Fibroblast of lung (primary cell): ENCODE data around the gene DPH6. TPM values are rescaled to one million over a fixed set of nuclear protein-coding genes. Genes with fewer than 3 reads are reported as not detected.

Source experiments
- DNase-seq, 2 donors: peaks; one replicate each; pipeline versions ENCODE4 v3.0.0 to v3.0.0-alpha.2; 2010; ENCODE audit warnings: low read depth in 2 of 2
- H2AFZ ChIP-seq: 2 replicates; pipeline ENCODE4 v1.5.1; 2012; ENCODE audit warnings: low read length, control low read depth, inconsistent platforms
- H3K27ac ChIP-seq: 2 replicates; pipeline ENCODE4 v1.5.1; 2011; ENCODE audit warnings: low read length, control low read depth; ENCODE audit not compliant: insufficient read depth
- H3K27me3 ChIP-seq: 2 replicates; pipeline ENCODE4 v1.5.1; 2011; ENCODE audit warnings: mild to moderate bottlenecking, low read length; ENCODE audit not compliant: control insufficient read depth, insufficient read depth
- H3K36me3 ChIP-seq: 2 replicates; pipeline ENCODE4 v1.5.1; 2011; ENCODE audit warnings: low read length; ENCODE audit not compliant: control insufficient read depth, insufficient read depth
- H3K4me1 ChIP-seq: 2 replicates; pipeline ENCODE4 v1.5.1; 2011; ENCODE audit warnings: low read length; ENCODE audit not compliant: control insufficient read depth, insufficient read depth; ENCODE audit errors: extremely low read depth
- H3K4me2 ChIP-seq: 2 replicates; pipeline ENCODE4 v1.5.1; 2011; ENCODE audit warnings: low read length, control low read depth; ENCODE audit not compliant: insufficient read depth; ENCODE audit errors: extremely low read depth
- H3K4me3 ChIP-seq, 4 experiments: fragments of 200-600 bp in 1 of 4; sonication (generic) in 1 of 4; replicated peaks in 1 of 4; 2 replicates each; pipeline ENCODE4 v1.5.1; 2011 to 2016; ENCODE audit warnings: low read length in 4 of 4, low read depth in 3 of 4, mild to moderate bottlenecking in 3 of 4, control low read depth in 2 of 4, inconsistent platforms in 1 of 4, mixed read lengths in 1 of 4; ENCODE audit not compliant: insufficient read depth in 1 of 4; ENCODE audit errors: control extremely low read depth in 1 of 4
- H3K79me2 ChIP-seq: 2 replicates; pipeline ENCODE4 v1.5.1; 2012; ENCODE audit warnings: mild to moderate bottlenecking, low read length, inconsistent platforms; ENCODE audit not compliant: control insufficient read depth, insufficient read depth
- H3K9ac ChIP-seq: 2 replicates; pipeline ENCODE4 v1.5.1; 2011; ENCODE audit warnings: mild to moderate bottlenecking, low read length, control low read depth; ENCODE audit not compliant: insufficient read depth
- H3K9me3 ChIP-seq: 2 replicates; pipeline ENCODE4 v1.5.1; 2012; ENCODE audit warnings: low read depth, low read length; ENCODE audit not compliant: control insufficient read depth, insufficient read depth
- H4K20me1 ChIP-seq: 2 replicates; pipeline ENCODE4 v1.5.1; 2011; ENCODE audit warnings: low read length; ENCODE audit not compliant: control insufficient read depth, insufficient read depth; ENCODE audit errors: extremely low read depth
- CTCF ChIP-seq, 2 donors: IDR thresholded peaks in 1 of 2; conservative IDR thresholded peaks in 1 of 2; 1 replicate in 1 of 2; 2 replicates in 1 of 2; pipeline ENCODE4 v1.5.1; 2011 to 2012; ENCODE audit warnings: low read length in 2 of 2, control low read depth in 1 of 2, inconsistent platforms in 1 of 2, low read depth in 1 of 2, mild to moderate bottlenecking in 1 of 2
- EZH2 ChIP-seq: IDR thresholded peaks from 2 replicates; pipeline ENCODE4 v1.5.1; 2012; ENCODE audit warnings: low read length, control low read depth, mild to moderate bottlenecking; ENCODE audit errors: missing control alignments
- polyA plus RNA-seq, 2 donors: library from polyadenylated mRNA; depleted of rRNA in 1 of 2; stranded (reverse) in 1 of 2; unstranded in 1 of 2; fragments of >200 nt; gene quantifications; 2 replicates each; pipeline ENCODE4 v1.2.1, GENCODE V29; 2011 to 2012; ENCODE audit warnings: missing spikeins in 1 of 2
- total RNA-seq: library from RNA; depleted of rRNA; stranded (reverse); fragments of >200 nt; gene quantifications from 2 replicates; pipeline ENCODE4 v1.2.1, GENCODE V29; 2014

Gene DPH6
- total and polyA plus RNA-seq, 2 donors (not counting 1 experiment from before 2014, with no cell fraction given), result 9.7 to 13.5 TPM

- Histone ChIP-seq H4K20me1 (no peaks in the 10 kb centered on the region), H3K4me3 (no peak overlapping the region), H3K36me3 (no peaks in the 10 kb centered on the region), H2AFZ (no peak overlapping the region), H3K9me3 (no peaks in the 10 kb centered on the region), H3K79me2 (no peaks in the 10 kb centered on the region), H3K27me3 (no peaks in the 10 kb centered on the region), H3K9ac (no peak overlapping the region), H3K27ac (no peak overlapping the region), H3K4me2 (no peak overlapping the region), H3K4me1 (peaks cover 5% of the 10 kb centered on the region)
- DNase-seq, result no peak
- no peak for TF ChIP-seq EZH2
- no peak for TF ChIP-seq CTCF (conservative IDR thresholded peaks at IDR 0.05 in 1 of 2, IDR thresholded peaks at IDR 0.05 in 1 of 2; ENCODE audit: low read depth in 1 of 2, low read length in 2 of 2)
Observed at GRCh38 chr15:35519052-35519451, 26.9 kb downstream of the DPH6 start.

- Histone ChIP-seq H3K27me3 (no peaks in the 10 kb centered on the region), H3K36me3 (no peaks in the 10 kb centered on the region), H2AFZ (no peak overlapping the region), H3K9me3 (no peaks in the 10 kb centered on the region), H3K4me2 (no peak overlapping the region), H3K4me3 (no peak overlapping the region), H3K27ac (no peak overlapping the region), H3K9ac (no peak overlapping the region), H3K79me2 (no peaks in the 10 kb centered on the region), H3K4me1 (no peaks in the 10 kb centered on the region), H4K20me1 (no peaks in the 10 kb centered on the region)
- peak in 1 of 2 donors; percentile 69 for DNase-seq
- no peak for TF ChIP-seq EZH2
- TF ChIP-seq CTCF (conservative IDR thresholded peaks at IDR 0.05 in 1 of 2, IDR thresholded peaks at IDR 0.05 in 1 of 2; ENCODE audit: low read depth in 1 of 2, low read length in 2 of 2), result no peak
Observed at GRCh38 chr15:35514759-35515158, 31.2 kb downstream of the DPH6 start.

- H3K36me3 ChIP-seq, result no peaks in the 10 kb centered on the region
- no peaks in the 10 kb centered on the region for H4K20me1 ChIP-seq
- no peak overlapping the region for H3K9ac ChIP-seq
- no peaks in the 10 kb centered on the region for H3K9me3 ChIP-seq
- H3K27ac ChIP-seq, result no peak overlapping the region
- no peaks in the 10 kb centered on the region for H3K79me2 ChIP-seq
- no peak for DNase-seq
- H3K4me3 ChIP-seq, result no peak overlapping the region
- no peak overlapping the region for H3K4me2 ChIP-seq
- H3K4me1 ChIP-seq, result no peaks in the 10 kb centered on the region
- H3K27me3 ChIP-seq, result no peaks in the 10 kb centered on the region
- TF ChIP-seq EZH2 (no peak), CTCF (conservative IDR thresholded peaks at IDR 0.05 in 1 of 2, IDR thresholded peaks at IDR 0.05 in 1 of 2; ENCODE audit: low read depth in 1 of 2, low read length in 2 of 2) (no peak)
- H2AFZ ChIP-seq, result no peak overlapping the region
Observed at GRCh38 chr15:35507932-35508638, 37.9 kb downstream of the DPH6 start.
